Mesothelial cell of epicardium (in vitro differentiated cells): Measurements from ENCODE around the gene PPP6R2. TPM values are rescaled to one million over a fixed set of nuclear protein-coding genes. Genes with fewer than 3 reads are reported as not detected.
"Not testable (repeated sequence)": the region's sequence is repeated elsewhere in the genome, so short reads cannot be mapped to it uniquely, and the experiment has no call there.

Experiments
- DNase-seq, 2 experiments: peaks; one replicate each; pipeline ENCODE4 v3.0.0; 2021; ENCODE audit warnings: low spot score in 2 of 2; ENCODE audit not compliant: unreplicated experiment in 2 of 2
- H3K27ac Mint-ChIP-seq: 2 replicates; pipeline ENCODE4 v1.8.0; 2021; ENCODE audit warnings: mixed read lengths
- H3K27me3 Mint-ChIP-seq: 2 replicates; pipeline ENCODE4 v1.8.0; 2021; ENCODE audit warnings: low read depth, mixed read lengths
- H3K36me3 Mint-ChIP-seq: 2 replicates; pipeline ENCODE4 v1.8.0; 2021; ENCODE audit warnings: mixed read lengths
- H3K4me1 Mint-ChIP-seq: 2 replicates; pipeline ENCODE4 v1.8.0; 2021; ENCODE audit warnings: mixed read lengths
- H3K4me3 Mint-ChIP-seq: 2 replicates; pipeline ENCODE4 v1.8.0; 2021; ENCODE audit warnings: mild to moderate bottlenecking, moderate library complexity, mixed read lengths
- H3K9me3 Mint-ChIP-seq: 2 replicates; pipeline ENCODE4 v1.8.0; 2021; ENCODE audit warnings: mixed read lengths
- CTCF ChIP-seq: fragments of 200-600 bp; sonication (generic); IDR thresholded peaks from one replicate; pipeline ENCODE4 v1.5.0; 2021; ENCODE audit warnings: antibody characterized with exemption; ENCODE audit not compliant: unreplicated experiment
- total RNA-seq: library from RNA; stranded (reverse); gene quantifications from 3 replicates; pipeline ENCODE4 v1.2.1, GENCODE V29; 2021

PPP6R2 gene
- total RNA-seq, 1 donor from 2014 or later = 83.7 TPM

GRCh38 chr22:50423956-50424355 is 80.8 kb downstream of the PPP6R2 start:
- no peak for TF ChIP-seq CTCF
- Mint-ChIP-seq H3K27me3 (no peaks in the 10 kb centered on the region), H3K36me3 (peaks cover 48% of the 10 kb centered on the region), H3K4me1 (no peaks in the 10 kb centered on the region), H3K9me3 (peaks cover 4% of the 10 kb centered on the region), H3K4me3 (no peak overlapping the region), H3K27ac (no peak overlapping the region)
- no peak for DNase-seq

GRCh38 chr22:50425179-50425916 is 82.2 kb downstream of the PPP6R2 start:
- Mint-ChIP-seq H3K27me3 (no peaks in the 10 kb centered on the region), H3K4me3 (no peak overlapping the region), H3K36me3 (peaks cover 46% of the 10 kb centered on the region), H3K27ac (no peak overlapping the region), H3K4me1 (no peaks in the 10 kb centered on the region), H3K9me3 (peaks cover 4% of the 10 kb centered on the region)
- no peak for DNase-seq
- TF ChIP-seq CTCF = no peak

GRCh38 chr22:50432131-50432876 is 89.2 kb downstream of the PPP6R2 start:
- Mint-ChIP-seq H3K9me3 (peaks cover 4% of the 10 kb centered on the region), H3K4me1 (no peaks in the 10 kb centered on the region), H3K36me3 (peaks cover 34% of the 10 kb centered on the region), H3K27ac (no peak overlapping the region), H3K27me3 (no peaks in the 10 kb centered on the region), H3K4me3 (no peak overlapping the region)
- no peak for TF ChIP-seq CTCF
- no peak for DNase-seq

GRCh38 chr22:50432877-50433510 is 89.9 kb downstream of the PPP6R2 start:
- H3K27me3 Mint-ChIP-seq, DNase-seq, H3K27ac Mint-ChIP-seq, H3K4me1 Mint-ChIP-seq, H3K9me3 Mint-ChIP-seq, H3K4me3 Mint-ChIP-seq: not testable (repeated sequence)
- H3K36me3 Mint-ChIP-seq = peaks cover 33% of the 10 kb centered on the region

GRCh38 chr22:50434849-50435248 is 91.7 kb downstream of the PPP6R2 start:
- Mint-ChIP-seq H3K27me3 (no peaks in the 10 kb centered on the region), H3K4me1 (no peaks in the 10 kb centered on the region), H3K27ac (no peak overlapping the region), H3K9me3 (no peaks in the 10 kb centered on the region), H3K36me3 (peaks cover 20% of the 10 kb centered on the region), H3K4me3 (no peak overlapping the region)
- TF ChIP-seq CTCF = no peak
- no peak for DNase-seq
